Stomach (tissue), 9 donors: Measurements from ENCODE around the gene DCAKD. TPM values are rescaled to one million over a fixed set of nuclear protein-coding genes. Genes with fewer than 3 reads are reported as not detected.

ENCODE experiments used
- DNase-seq, 2 donors: peaks; one replicate each; pipeline versions ENCODE4 v3.0.0 to v3.0.0-alpha.2; 2013 to 2019
- H3K27ac ChIP-seq, 5 donors: fragments of 200-600 bp in 4 of 5; sonication (generic) in 4 of 5; one replicate each; pipeline ENCODE4 v1.5.1; 2013 to 2019; ENCODE audit warnings: mild to moderate bottlenecking in 1 of 5, moderate library complexity in 1 of 5
- H3K27me3 ChIP-seq, 3 donors: fragments of 200-600 bp; sonication (generic); one replicate each; pipeline ENCODE4 v1.5.1; 2017 to 2019; ENCODE audit warnings: mixed run types in 1 of 3
- H3K36me3 ChIP-seq, 4 donors: fragments of 200-600 bp; sonication (generic); 1 replicate in 3 of 4; 2 replicates in 1 of 4; pipeline ENCODE4 v1.5.1; 2016 to 2019
- H3K4me1 ChIP-seq, 4 donors: fragments of 200-600 bp; sonication (generic); one replicate each; pipeline ENCODE4 v1.5.1; 2016 to 2019
- H3K4me3 ChIP-seq, 4 donors: fragments of 200-600 bp; sonication (generic) in 3 of 4; one replicate each; pipeline ENCODE4 v1.5.1; 2016 to 2019; ENCODE audit warnings: mild to moderate bottlenecking in 1 of 4
- H3K9me3 ChIP-seq, 4 donors: fragments of 200-600 bp; sonication (generic); one replicate each; pipeline ENCODE4 v1.5.1; 2016 to 2019
- CTCF ChIP-seq, 7 experiments: fragments of 450-650 bp in 4 of 7; fragments of 200-600 bp in 3 of 7; sonication (generic) in 3 of 7; IDR thresholded peaks; one replicate each; pipeline ENCODE4 v1.5.1; 2016 to 2019; ENCODE audit warnings: antibody characterized with exemption in 7 of 7, control low read depth in 2 of 7, mild to moderate bottlenecking in 1 of 7
- EP300 ChIP-seq: sonication (generic); formaldehyde crosslinking; IDR thresholded peaks from one replicate; pipeline ENCODE4 v1.6.1; 2017; ENCODE audit warnings: antibody characterized with exemption
- POLR2A ChIP-seq, 4 donors: fragments of 450-650 bp; IDR thresholded peaks; one replicate each; pipeline ENCODE4 v1.6.1; 2016; ENCODE audit warnings: antibody characterized with exemption in 4 of 4, control low read depth in 2 of 4, mild to moderate bottlenecking in 1 of 4, moderate library complexity in 1 of 4
- POLR2AphosphoS5 ChIP-seq, 3 donors: sonication (generic); formaldehyde crosslinking; IDR thresholded peaks; one replicate each; pipeline ENCODE4 v1.6.1; 2016; ENCODE audit warnings: antibody characterized with exemption in 3 of 3
- WGBS, 5 donors: extraction: QIAGEN DNeasy Blood & Tissue Kit in 3 of 5; methylation state at CpG; one replicate each; pipeline versions ENCODE4 v1.1.5 to v1.1.7; 2013 to 2018; 5-methylcytosine and 5-hydroxymethylcytosine counted together
- intact Hi-C: fragments of 100-400 bp; cut with DNase I; formaldehyde crosslinking; loops from one replicate; pipeline ENCODE4 v1.15.1; 2023; ENCODE audit warnings: low total_unique reads
- polyA plus RNA-seq, 3 donors: library from polyadenylated mRNA; stranded (reverse); fragments of 200-250 nt; gene quantifications; one replicate each; pipeline ENCODE4 v1.2.3, GENCODE V29; 2013
- total RNA-seq, 5 donors: library from RNA; depleted of rRNA; stranded (reverse); fragments of >200 nt; gene quantifications; one replicate each; pipeline versions ENCODE4 v1.1.0 to v1.2.3, GENCODE V29; 2014 to 2016
- donor health status: healthy with polysubstance abuse.
- donor health status: Bipolar disorder and iron deficiency.
- donor health status: healthy.

The DCAKD gene
- total and polyA plus RNA-seq, 8 donors, result 2.3 to 22.9 (median 13.2) TPM

- intact Hi-C loops, result no loop called here
- no peak for DNase-seq
- H3K27ac ChIP-seq, result peak overlapping the region in 3 of 5 donors; percentile 10 to 85 (median 54)
- no peaks in the 10 kb centered on the region for H3K27me3 ChIP-seq
- peaks cover 34 to 55% (median 45%) of the 10 kb centered on the region in 4 donors for H3K4me1 ChIP-seq
- 89 to 97% (median 94%) methylated on average over 11 of the region's 11 CpGs for WGBS, 5 donors
- no peak for TF ChIP-seq EP300
- TF ChIP-seq POLR2A (IDR thresholded peaks at IDR 0.05), result no peak
- TF ChIP-seq POLR2AphosphoS5 (IDR thresholded peaks at IDR 0.05), result no peak
- TF ChIP-seq CTCF (IDR thresholded peaks at IDR 0.05), result no peak
- H3K36me3 ChIP-seq, result peaks cover 82 to 100% (median 92%) of the 10 kb centered on the region in 4 donors
- H3K4me3 ChIP-seq, result no peak overlapping the region
- H3K9me3 ChIP-seq, result no peaks in the 10 kb centered on the region
Measured at GRCh38 chr17:45096926-45097325, 45.5 kb upstream of the DCAKD start.

- no peaks in the 10 kb centered on the region for H3K27me3 ChIP-seq
- H3K4me3 ChIP-seq, result no peak overlapping the region
- TF ChIP-seq EP300 (no peak), POLR2A (IDR thresholded peaks at IDR 0.05) (no peak), CTCF (IDR thresholded peaks at IDR 0.05) (peak in 4 of 7 experiments; percentile 15 to 33 (median 23))
- peaks cover 38 to 59% (median 48%) of the 10 kb centered on the region in 4 donors for H3K4me1 ChIP-seq
- 74 to 82% (median 75%) methylated on average over 3 of the region's 3 CpGs for WGBS, 5 donors
- intact Hi-C loops, result no loop called here
- peaks cover 75 to 100% (median 92%) of the 10 kb centered on the region in 4 donors for H3K36me3 ChIP-seq
- H3K9me3 ChIP-seq, result no peaks in the 10 kb centered on the region
- H3K27ac ChIP-seq, result peak overlapping the region in 3 of 5 donors; percentile 10 to 85 (median 54)
- peak in 1 of 2 donors; percentile 63 for DNase-seq
Measured at GRCh38 chr17:45096141-45096540, 44.7 kb upstream of the DCAKD start.

DNA sequence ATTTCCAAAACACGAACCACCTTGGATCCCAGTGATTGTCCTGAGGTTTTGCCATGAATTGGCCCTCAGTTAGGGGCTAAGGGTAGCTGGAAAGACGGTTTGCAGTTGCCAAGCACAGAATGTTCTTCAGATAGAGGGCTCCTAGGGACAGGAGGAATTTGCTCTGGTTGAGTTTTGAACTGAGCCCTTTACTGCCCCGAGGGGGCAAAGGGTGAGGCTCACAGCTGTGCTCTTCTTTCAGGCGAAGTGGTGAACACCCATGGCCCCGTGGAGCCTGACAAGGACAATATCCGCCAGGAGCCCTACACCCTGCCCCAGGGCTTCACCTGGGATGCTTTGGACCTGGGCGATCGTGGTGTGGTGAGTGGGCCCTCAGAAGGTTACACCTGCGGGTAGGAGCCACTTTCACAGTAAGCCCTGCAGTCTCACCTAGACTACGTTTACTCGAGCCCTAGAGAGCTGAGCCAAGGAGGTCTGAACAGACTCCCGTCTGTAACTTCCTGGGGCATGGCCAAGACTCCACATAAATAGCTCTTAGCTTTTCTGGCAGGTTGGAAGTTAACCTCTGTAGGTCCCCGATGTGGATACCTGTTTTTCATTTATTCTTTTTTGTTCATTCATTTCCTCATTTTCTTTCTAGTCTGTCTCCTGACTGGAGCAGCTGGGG, 42.1 kb upstream of the DCAKD start:
- TF ChIP-seq EP300 (peak; percentile 62), POLR2A (IDR thresholded peaks at IDR 0.05) (no peak), POLR2AphosphoS5 (IDR thresholded peaks at IDR 0.05) (no peak), CTCF (IDR thresholded peaks at IDR 0.05) (no peak)
- Histone ChIP-seq H3K9me3 (no peaks in the 10 kb centered on the region), H3K4me1 (peaks cover 35 to 58% (median 45%) of the 10 kb centered on the region in 4 donors), H3K27ac (peak overlapping the region; percentile 53 to 86 (median 85)), H3K4me3 (no peak overlapping the region), H3K27me3 (no peaks in the 10 kb centered on the region), H3K36me3 (peaks cover 75 to 100% (median 97%) of the 10 kb centered on the region in 4 donors)
- intact Hi-C loops, result no loop called here
- WGBS, 5 donors, result 48 to 63% (median 52%) methylated on average over 12 to 13 of the region's 13 CpGs
- no peak for DNase-seq

- Histone ChIP-seq H3K36me3 (peaks cover 72 to 100% (median 97%) of the 10 kb centered on the region in 4 donors), H3K27me3 (no peaks in the 10 kb centered on the region), H3K4me1 (peaks cover 29 to 58% (median 41%) of the 10 kb centered on the region in 4 donors), H3K27ac (peak overlapping the region; percentile 53 to 86 (median 85)), H3K4me3 (no peak overlapping the region), H3K9me3 (no peaks in the 10 kb centered on the region)
- 24 to 53% (median 40%) methylated on average over 4 to 6 of the region's 6 CpGs for WGBS, 5 donors
- no peak for TF ChIP-seq POLR2A (IDR thresholded peaks at IDR 0.05)
- no peak for TF ChIP-seq CTCF (IDR thresholded peaks at IDR 0.05)
- no peak for TF ChIP-seq EP300
- TF ChIP-seq POLR2AphosphoS5 (IDR thresholded peaks at IDR 0.05), result peak; percentile 68 to 90 (median 79)
- DNase-seq, result peak; percentile 57 to 84
- intact Hi-C loops, result no loop called here
Measured at GRCh38 chr17:45092911-45093430, 41.5 kb upstream of the DCAKD start.
